ENCODE measurements around the gene GABBR2.

The GABBR2 gene

DNA sequence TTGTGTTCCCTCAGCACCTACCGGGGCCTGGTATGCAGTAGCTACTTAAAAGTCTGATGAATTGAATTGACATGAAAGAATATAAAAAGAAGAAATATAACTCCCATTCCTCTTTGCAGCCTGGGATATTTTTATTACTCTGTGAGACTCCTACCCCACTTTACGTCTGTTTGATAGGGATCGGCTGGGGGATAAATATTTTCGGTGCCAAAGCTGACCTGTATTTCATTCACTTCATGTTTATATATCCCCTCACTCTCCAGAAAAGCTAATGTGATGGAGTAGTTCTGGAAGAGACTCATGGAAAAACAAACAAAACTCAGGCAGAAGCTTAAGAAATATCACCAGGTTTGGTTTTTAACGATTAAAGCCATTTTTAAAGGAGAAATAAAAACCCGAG lies 345.1 kb downstream of the GABBR2 start:
- DNase-seq: no peak

DNA sequence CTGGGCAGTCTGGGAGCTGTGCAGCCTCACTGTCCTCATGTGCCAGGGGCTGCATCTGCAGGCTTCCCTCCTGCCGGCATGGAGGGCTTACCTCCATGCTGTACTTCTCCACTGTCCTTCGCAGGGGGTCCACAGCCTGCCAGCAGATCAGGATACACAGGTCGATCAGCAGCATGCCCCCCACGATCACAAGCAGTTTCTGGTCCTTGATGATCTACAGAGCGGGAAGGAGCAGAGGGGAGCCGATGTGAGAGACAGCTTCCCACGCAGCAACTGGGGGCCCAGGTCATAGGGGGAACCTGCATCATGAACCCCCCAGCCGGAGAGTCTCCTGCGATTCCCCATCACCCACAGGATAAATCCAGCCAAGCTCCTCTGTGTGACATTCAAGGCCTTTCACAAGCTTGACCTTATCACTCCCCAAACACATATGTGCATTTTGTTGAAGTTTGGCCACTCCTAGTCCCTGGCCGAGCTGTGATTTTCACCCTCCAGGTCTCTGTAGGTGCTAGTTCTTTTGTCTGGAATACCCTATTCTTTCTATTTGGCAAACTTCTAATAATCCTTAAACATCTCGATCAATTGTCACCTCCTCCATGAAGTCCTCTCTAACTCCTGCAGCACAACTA lies 346.0 kb downstream of the GABBR2 start:
- DNase-seq: no peak

DNA sequence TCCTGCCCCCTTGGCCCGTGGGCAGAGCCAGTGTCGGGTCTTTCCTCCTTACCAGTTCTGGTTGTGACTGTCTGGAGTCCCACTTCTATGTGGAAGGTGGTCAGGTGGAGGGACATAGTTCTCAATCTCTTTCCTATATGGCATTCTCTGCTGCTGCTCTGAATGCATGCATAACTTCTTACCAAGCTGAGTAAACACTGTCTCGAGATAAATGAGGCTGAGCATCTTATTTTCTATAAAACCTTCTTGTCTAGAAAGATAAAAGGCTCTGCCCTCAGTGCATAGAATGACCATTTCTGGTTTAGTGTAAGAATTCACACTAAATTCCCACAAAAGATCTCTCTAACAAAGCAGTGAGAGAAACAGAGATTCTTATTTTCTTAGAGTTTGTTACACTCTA lies 347.1 kb downstream of the GABBR2 start:
- DNase-seq: no peak

DNA sequence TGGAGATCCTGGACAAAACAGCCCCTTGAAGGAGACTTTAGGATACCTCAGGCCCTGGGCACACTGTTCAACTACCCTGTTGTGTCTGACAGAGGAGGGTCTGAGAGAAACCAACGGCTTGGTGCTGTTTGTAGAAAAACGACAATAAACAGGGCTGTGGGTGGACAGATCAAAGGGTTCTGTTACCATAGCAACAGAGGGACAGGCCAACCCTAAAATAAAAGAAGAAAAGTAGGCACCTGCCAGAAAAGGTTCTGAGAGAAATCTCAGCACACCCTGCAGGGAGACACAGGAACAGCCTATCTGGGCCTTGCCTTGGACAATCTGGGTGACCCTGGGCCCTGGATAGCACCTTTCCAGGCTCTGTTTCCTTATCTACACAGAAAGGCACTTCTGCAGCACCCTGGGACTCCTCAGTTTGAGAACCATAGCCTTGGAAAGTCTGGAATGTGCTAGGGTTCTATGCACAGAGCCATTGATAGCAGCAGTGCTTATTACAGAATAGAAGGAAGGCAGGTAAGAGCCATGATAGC lies 348.5 kb downstream of the GABBR2 start:
- DNase-seq: no peak

DNA sequence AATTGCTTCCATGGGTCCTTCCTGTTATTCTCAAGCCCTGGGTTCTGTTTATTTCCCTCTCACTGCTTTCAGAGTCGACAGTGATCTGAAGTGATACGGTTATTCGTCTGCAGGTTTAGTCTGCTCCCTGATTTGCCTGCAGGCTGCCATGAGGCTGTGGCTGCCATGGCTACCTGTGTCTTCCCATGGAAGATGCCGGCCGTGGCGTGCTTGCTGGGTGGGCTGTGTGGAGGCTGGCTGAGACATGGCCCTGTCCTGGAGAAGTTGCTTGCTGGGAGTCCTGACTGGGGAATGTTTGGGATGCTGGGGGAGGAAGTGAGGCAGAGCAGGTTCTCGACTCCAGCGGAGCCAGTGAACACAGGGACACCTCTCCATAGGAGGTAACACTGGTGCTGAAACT lies 349.2 kb downstream of the GABBR2 start:
- no peak for DNase-seq

DNA sequence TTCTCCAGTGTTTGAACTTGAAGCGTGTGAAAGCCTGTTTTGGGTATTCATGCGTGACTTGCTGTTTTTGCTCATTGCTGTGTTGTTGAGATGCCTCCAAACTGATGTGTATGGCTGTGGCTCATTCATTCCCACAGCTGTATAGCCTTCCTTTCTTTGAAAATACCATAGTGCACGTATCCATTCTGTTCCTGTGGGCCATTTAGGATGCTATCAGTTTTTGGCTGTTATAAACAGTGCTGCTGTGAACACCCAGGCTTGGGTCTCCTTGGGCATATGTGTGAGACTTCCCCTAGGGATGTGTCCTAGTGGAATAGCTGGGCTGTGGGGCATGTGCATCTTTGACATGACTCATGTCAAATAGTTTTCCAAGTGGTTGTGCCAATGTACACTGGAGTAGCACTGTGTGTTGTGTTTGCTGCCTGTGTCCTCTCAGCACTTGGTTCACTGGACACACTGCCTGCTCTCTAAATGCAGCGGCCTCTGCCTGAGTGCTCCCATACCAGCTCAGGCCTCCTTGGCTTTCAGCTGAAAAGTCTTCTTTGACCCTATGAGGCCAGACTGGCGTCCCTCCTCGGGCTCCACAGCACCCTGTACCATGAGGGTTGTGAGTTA lies 350.7 kb downstream of the GABBR2 start:
- no peak for DNase-seq

DNA sequence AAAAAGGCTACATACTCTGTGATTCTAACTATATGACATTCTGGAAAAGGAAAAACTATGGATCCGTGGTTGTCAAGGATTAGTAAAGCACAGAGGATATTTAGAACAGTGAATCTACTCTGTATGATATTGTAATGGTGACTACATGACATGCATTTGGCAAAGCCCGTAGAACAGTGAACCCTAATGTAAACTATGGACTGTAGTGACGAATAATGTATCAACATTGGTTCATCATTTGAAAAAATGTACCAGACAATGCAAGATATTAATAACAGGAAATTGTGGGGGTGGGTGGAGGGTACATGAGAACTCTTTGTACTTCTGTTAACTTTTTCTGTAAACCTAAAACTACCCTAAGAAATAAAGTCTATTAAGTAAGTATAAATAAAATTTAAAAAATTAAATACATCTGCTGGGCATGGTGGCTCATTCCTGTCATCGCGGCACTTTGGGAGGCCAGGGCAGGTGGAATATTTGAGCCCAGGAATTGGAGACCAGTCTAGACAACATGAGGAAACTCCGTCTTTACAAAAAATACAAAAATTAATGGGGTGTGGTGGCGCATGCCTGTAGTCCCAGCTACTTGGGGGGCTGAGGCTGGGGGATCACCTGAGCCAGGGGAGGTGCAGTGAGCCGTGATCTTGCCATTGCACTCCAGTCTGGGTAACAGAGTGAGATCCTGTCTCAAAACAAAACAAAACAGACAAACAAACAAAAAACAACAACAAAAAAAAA lies 351.6 kb downstream of the GABBR2 start:
- DNase-seq: no peak

DNA sequence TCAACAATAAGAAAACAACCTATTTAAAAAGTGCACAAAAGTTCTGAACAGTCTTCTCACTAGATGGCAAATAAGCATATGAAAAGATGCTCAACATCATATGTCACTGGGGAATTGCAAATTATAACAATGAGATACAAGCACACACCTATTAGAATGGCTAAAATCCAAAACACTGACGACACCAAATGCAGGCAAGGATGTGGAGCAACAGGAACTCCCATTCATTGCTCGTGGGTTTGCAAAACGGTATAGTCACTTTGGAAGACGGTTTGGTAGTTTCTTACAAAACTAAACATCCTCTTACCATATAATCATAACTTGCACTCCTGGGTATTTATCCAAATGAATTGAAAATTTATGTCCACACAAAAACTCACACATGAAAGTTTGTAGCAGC lies 352.4 kb downstream of the GABBR2 start:
- no peak for DNase-seq

DNA sequence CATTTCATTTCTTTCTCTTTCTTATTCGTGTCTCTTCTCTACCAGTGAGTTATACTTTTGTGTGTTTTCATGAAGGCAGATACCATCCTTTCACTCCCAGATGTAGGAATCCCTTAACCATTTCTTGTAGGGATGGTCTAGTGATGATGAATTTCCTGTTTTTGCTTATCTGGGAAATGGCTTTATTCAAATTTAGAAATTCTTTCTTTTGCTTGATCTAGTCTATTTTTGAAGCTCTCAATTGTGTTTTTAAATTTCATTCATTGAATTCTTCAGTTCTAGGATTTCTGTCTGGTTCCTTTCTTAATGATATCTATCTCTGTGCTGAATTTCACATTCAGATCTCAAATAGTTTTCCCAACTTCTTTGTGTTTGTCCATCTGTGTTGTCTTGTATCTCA lies 357.4 kb downstream of the GABBR2 start:
- no peak for DNase-seq

DNA sequence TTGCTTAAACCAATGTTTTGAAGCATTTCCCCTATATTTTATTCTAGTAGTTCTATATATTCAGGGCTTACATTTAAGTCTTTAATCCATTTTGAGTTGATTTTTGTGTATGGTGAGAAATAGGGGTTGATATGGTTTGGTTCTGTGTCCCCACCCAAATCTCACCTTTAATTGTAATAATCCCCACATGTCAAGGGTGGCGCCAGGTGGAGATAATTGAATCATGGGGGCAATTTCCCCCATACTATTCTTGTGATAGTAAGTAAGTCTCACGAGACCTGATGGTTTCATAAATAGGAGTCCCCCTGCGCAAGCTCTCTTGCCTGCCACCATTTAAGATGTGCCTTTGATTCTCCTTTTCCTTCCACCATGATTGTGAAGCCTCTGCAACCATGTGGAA lies 361.1 kb downstream of the GABBR2 start:
- no peak for DNase-seq

DNA sequence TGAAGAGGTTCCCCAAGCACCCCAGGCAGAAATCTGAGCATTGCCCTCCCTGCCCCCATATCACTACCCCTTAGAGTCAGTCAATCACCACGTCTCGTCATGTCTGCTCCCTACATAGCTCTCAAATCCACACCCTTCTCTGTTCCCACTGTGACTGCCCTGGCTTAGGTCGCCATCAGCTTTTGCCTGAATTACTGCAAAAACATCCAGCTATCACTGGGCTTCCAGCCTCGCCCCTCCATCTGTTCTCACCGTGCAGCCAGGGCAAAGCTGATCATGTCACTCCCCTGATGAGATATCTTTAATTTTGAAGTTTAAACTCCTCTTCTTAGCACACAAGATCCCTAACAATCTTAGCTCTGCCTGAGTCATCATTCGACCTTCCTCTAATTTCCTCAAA lies 363.7 kb downstream of the GABBR2 start:
- no peak for DNase-seq

DNA sequence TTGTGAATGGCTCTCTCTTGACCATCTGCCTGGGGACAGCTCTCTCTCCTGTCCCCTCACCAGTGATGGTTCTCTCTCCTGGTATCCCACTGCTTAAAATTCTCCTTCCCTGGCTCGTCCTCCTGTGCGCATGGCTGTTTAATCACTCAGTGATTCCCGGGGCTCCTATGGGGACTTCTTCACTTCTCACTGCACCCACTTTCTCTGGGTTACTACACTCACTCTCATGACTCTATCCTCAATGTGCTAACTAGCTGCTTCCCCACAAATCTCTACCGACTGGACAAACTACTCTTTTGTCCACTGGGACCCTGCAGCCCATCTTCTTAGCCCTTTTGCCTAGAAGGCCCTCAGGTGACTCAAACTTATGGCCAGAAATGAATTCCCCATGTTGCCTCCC lies 364.2 kb downstream of the GABBR2 start:
- no peak for DNase-seq

DNA sequence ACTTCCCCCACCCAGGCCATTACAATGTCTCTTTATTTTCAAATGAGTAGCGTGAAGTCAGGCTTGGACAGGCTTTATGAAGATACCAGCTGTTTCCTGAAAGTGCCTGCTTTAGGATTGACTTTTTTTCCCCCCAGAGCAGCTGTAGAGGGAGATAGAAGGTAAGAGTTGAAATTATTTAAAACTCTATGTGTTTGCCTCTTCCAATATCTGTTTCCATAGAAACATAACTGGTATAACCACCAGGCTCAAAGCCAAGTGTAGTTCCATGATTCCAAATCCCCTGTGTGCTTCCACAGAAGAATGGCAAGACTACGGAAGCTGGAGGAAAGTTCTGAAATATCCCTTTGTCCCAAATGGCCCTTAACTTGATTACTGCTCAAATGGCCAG lies 365.9 kb downstream of the GABBR2 start:
- DNase-seq: no peak

DNA sequence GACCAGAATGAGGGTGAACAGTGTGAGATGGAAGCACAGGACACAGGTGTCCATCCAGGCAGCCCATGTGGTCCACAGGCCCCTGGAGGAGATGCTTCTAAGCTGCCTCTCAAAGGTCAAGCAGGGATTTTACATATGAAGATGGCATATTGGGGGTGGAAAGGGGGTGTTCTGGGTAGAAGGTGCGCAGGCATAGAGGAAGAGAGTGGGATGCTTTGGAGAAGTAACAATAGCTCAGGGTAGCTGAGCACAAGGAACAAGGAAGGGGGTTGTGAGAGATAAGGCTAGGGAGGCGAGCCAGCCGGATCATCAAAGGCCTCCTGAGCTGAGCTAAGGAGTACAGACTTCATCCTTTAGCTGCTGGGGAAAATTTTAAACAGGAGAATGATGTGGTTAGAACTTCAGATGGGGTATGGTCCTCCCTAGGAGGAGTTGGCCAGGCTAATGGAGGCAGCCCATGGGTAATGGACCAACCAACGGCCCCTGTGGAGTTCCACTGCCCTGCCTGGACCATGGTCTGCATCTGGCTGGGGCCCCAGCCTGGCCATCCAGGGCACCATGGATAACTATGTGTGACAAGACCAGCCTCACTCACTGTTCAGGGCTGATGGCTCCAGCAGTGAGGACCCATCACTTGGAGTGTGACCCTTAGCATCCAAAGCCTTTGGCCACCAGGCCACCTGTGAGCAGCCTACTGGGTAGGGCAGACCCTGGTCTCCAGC lies 366.5 kb downstream of the GABBR2 start:
- no peak for DNase-seq

DNA sequence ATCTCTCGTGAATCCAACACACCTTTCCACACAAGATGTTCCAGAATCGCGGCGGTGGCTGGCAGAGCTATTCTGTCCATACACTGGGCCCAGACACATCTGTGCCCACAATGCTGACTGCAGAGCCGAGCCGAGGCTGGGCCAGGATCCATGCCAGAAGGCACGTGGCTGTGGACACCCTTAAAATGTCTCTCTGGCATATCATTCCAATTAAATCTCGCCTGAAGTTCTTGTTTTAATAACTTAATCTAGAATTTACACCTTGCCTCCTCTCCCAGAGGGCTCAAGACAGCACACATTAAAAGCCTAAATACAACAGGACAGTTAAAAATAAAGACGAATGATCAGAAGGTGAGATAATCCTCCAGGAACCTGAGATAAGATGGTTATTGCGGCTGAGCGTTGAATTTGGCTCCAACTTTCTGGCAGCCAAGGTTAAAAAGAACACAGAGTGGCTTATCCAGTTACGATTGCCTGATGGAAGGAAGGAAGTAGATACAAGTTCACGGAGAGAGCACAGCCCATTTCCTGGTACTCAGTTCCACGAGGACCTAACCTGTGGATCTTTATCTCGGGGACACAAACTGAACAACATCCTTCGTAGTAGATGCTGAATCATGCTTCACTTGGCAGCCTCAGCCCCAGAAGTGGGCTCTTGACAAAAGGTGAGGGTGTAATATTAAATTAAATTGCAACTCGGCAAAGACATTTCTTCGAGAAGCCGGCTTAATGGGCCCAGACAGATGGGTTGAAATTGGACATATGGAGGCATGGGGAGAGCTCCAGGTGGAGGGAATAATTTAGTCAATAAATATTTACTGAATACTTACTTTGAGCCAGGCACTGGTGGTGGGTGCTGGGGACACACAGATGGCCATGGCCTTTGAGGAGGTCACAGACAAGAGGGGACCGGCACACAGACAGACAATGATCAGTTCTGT lies 367.3 kb downstream of the GABBR2 start:
- no peak for DNase-seq

DNA sequence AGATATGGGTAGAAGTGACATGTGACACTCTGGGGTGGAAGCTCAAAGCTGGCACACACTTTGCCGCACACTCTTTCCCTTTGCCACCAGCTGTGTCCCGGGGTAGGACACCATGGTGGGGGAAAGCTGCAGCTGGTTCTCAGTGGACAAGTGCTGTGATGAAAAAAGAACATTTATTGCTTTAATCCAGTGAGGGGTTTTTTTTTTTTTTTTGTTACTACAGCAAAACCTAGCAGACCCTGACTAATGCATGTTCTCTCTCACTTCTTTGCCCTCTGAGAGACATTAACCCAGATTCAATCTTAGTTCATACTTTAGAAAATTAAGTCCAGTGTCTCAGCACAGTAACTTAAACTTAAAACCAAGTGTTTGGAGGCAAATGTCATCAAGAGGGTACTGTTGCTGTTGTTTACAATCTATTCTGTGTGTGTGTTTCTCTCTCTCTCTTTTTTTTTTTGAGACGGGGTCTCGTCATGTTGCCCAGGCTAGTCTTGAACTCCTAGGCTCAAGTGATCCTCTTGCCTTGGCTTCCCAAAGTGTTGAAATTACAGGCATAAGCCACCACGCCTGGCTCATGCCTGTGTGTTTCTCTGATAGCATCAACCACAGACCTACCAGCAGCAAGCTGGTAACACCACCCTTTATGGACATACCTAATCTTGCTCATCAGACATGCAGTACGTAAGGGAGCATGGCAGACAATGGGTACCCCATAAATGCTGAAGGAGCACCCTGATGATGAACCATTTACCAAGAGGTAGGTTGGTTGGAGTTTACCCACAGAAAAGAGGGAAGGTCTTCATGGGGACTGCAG lies 368.5 kb downstream of the GABBR2 start:
- no peak for DNase-seq

DNA sequence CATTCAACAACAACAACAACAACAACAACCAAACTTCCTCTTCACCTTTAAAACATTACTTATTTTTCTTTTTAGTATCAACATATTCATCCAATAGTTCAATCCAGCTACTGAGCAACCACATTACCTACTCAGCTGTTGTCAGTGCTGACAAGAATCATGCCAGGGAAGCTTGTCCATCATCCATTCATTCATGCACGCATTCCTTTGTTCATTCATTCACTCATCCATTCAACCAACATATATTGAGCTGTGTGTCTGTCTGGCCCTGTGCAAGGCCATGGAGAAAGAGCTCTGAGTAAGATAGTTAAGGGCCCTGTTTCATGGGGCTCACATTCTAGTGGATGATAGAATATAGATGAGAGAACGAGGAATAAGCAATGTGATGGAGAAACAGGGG lies 373.1 kb downstream of the GABBR2 start:
- no peak for DNase-seq

DNA sequence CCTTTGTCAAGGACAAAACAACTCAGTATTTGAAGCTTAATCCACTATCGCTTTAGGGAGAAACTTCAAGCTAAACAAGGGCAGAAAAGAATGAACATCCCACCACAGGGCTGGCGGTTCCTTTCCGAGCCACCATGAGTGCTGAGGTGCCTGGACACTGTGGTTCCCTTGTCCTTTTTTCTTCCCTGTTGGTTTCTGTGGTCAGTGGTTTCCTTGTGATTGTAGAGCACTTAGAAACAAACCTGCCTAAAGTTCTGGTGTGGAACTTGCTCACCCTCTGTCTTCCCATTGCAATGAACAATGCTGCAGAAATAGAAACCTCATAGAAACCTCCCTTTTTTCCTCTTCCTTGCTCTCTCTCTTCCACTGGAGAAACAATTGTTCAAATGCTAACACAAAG lies 373.9 kb downstream of the GABBR2 start:
- no peak for DNase-seq

DNA sequence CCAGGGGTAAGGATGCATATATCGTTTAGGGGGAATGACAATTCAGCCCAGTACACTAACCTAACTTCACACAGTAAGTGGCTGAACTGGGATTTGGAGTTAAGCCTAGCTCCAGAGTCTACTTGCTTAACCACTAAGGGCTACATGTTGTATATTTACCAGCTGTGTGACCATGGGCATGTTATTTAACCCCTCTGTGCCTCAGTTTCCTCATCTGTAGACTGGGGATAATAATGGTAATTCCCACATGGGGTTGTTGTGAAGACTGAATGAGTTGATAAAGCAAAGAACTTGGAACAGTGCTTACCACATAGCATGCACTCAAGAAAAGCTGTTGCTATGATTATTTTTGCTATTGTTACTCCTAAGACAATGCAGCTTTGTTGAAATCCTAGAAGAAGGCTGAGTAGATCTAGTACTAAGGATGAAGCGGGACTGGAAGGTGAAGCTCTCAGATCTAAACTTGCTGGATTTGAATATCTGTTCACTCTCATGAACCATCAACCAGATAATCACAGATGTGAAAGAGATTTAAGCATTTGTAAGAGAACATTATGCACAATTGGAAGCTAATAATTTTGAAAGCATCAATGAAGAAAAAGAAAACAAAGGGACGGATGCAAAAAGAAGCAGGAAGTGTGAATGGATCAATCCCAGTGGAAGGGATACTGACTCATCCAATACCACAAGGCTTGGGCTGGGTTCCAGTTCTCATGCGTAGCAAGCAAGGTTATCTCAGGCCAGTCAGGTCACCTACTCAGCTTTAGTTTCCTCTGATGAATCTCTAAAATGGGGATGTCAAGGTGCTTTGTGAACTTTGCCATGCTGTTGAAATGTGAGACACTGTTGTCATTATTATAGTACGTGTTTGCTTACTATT lies 374.8 kb downstream of the GABBR2 start:
- no peak for DNase-seq

DNA sequence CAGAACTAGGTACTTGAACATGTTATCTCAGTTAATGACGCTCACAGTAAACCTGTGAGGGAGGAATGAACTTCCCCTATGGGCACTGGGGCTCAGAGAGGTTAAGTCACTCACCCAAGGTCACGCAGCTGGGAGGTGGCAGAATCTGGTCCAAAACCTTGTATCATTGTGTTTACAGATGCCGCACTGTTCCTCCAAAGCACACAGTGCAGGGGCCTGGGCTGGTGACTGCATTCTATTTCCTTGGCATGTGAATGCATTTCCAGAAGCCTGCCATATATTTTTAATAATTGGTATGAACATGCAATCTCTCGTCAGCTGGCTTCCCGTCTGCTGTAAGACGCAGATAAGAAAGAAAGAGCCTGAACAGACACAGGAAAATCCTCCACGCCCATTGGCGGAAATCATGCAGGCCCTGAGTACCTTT lies 376.3 kb downstream of the GABBR2 start:
- no peak for DNase-seq
